Pons (tissue), 1 donor: Measurements from ENCODE around the gene SHB.

ENCODE experiments used
- DNase-seq: peaks from one replicate; pipeline ENCODE4 v3.0.0-alpha.2; 2016; ENCODE audit warnings: low spot score

SHB gene

DNA sequence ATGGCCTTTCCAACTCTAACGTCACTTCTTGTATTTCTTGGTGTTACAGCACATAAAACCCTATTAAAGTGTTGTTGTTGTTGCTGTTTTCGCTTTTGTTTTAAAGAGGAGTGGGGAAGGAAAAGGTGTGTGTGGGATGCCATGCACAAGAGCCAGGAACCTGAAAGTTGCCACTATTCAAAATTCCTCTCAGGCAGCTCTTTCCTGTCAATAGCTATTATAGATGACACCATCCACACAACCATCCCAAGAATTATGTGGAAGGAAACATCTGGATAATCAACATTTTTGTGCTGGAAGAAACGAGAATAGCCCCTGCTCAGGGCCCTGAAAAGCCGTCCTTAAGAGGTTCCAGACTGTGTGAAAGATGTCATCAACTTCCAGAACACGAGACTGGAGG is 79.3 kb downstream of the SHB start:
- no peak for DNase-seq

DNA sequence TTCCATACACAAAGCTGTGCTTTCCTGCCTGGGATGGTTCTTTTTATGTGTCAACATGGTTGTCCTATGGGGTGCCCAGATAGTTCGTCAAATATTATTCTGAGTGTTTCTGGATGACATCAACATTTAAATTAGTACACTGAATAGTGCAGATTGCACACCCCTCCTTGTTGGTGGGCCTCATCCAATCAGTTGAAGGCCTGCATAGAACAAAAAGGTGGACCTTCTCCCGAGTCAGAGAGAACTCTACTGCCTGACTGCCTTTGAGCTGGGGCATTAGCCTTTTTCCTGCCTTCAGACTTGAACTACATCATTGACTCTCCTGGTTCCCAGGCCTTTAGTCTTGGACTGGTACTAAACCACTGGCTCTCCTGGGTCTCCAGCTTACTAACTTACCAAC is 80.4 kb downstream of the SHB start:
- no peak for DNase-seq

DNA sequence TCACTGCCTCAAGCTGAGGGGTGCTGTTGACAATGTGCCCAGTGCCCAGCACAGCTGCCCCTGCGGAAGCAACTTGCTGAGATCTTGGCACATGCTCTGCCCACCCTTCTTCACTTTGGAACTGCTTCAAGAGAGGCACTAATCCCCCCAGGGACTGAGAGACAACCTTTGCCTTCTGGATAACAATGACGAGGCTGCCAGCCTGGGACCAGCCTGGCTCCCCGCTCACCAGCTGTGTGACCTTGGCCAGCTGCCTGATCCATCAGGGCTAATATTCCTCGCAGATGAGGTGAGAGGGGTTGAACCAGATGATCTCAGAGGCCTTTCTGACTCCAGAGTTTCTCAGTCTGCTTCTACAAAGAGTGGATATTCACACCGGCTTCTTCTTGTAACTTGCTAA is 81.0 kb downstream of the SHB start:
- no peak for DNase-seq

DNA sequence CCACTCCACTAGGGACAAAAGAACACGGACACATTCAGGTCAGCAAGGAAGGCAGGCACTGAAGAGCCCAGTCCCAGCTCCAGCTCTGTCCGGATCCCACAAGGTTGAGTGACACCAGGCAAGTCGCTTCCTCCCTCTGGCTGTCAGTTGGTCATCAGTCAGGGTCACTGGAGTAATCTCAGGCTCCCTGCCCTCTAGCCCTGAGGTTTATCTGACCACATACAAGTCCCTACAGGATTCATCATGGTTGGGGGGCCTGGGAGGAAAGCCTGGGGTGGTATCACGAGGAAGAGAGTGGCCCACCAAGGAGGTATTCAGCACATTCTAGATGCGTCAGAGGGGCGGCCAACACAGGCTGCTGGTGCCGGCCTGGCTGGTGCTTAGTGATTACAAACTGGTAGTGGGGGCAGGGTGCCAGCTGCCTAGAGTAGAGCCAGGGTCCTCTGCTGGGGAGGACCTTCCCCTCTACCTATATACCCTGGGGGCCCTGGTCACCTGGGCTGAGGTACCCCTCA is 81.5 kb downstream of the SHB start:
- DNase-seq = no peak

DNA sequence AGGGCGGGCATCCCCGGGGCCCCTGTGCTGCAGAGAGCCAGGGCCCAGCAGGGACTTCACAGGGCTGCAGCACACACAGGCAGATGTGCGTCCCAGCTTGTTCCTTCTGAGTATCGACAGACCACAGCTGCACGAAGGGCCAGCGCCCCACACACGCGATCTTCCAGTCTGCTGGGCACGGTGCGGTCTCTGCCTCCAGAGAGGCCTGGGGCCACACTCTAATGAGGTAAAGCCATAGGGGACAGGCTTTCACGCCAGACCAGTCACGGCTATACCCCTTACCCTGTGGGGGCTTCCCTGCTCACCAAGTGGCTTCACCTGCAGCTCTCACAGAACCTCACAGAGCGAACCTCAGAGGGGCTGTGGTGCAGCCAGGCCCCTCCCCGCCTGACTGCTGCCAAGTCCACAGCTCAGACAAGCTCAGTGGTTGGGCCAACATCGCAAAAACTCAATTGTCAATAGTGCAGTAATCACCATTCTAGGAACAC is 82.2 kb downstream of the SHB start:
- no peak for DNase-seq

DNA sequence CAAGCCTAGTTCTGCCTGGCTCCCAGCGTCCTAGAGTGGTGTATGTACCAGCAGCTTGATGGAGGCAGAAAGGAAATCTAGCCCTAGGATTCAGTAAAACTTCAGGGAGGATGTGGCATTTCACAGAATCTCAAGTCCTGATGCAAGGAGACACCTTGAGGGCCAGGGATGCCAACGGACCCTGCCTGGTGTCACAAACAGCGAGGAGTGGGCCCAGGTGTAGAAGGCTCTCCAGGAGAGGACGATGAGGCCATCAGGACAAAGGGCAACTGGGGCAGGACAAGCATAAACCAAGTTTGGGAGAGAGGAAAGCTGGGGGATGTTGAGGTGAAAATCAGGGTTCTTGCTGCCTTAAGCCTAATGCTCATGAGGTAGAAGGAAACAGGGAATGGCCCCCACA is 83.0 kb downstream of the SHB start:
- no peak for DNase-seq

DNA sequence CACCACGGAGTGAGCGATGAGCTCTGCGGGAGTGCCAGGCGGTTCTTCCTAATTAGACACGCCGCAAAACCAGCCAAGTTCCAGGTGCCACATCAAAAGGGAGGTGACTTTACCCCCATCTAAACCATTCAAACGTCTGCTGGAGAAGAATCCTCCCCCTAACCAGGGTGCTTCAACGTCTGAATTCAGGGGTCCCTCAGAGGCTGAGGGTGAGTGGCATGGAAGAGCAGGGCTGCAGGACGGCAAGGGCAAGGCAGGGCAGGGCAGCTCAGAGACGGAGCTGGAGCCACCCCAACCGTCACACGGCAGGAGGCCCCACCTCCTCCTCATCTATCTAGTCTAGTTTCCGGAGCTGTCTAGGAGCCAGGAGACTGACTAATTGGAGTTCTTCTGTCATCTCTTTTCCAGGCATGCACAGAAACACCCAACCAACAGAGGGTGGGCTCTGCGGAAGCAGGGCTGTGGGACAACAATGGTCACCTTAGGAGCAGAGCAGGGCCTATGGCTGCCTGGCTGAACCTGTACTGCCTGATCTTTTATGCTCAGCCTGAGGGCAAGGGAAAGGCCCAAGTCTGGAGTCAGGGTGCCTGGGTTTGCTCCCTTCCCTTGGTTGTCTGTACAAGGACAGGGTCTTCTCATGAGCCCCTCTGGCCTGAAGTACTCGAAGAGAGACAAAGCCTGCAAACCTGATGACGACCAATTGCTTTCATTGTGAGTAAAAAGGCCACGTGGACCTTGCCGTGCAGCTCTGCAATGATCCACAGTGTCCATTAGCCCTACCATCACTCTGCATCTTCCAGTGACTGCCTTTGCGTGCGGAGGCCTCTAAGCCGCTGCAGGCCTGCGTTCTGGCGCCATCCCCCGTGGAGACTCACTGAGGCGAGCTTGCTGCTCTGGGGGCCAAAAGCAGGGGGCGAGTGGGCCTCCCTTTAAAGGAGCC is 84.1 kb downstream of the SHB start:
- DNase-seq = no peak

DNA sequence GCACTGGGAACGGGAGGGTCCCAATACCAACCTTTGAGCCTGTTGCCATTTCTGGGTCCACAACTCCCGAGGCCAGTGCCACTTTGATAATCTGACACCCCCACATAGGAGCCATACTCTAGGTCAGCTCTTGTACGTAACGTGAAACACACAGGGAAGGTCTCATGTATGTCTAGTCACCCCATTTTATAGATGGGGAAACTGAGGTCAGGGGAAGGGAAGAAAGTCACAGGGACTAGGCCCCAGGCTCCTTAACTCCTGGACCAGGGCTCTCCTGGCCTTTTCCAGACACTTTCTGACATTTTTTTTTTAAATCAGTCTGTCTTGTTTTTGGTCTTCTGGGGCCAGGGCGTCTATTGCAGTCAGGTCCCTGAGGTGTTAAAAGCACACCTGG is 84.8 kb downstream of the SHB start:
- DNase-seq = no peak

DNA sequence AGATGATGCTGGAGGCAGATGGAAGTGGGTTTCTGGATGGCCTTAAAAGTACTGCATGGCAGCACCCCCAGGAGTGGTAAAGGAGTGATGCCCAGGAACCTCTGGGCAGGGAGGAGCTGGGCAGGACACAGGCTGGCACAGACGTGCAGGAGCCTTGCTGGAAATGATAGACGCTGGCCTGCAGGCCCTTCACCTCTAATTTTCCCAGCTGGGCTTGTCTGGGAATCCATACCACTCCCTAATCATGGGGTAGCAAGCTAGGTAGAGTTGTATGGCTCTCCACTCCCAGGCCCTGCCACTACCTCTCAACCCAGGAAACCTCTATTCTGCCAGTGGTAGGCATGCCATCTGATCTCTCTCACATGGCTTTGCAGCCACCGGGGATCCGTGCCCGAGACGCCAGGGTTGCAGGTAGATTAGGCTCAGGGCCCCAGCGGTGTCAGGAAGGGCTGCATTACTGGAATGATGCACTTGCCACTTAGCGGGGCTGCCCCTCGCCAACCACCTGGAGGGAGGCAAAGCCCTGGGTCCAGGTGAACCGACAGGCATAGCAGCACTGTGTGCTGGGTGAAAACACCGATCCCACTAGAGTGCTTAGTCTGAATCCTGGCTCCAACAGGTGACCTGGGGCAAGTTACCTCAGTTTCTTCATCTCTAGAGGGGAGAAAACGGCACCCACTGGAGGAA is 85.5 kb downstream of the SHB start:
- no peak for DNase-seq

DNA sequence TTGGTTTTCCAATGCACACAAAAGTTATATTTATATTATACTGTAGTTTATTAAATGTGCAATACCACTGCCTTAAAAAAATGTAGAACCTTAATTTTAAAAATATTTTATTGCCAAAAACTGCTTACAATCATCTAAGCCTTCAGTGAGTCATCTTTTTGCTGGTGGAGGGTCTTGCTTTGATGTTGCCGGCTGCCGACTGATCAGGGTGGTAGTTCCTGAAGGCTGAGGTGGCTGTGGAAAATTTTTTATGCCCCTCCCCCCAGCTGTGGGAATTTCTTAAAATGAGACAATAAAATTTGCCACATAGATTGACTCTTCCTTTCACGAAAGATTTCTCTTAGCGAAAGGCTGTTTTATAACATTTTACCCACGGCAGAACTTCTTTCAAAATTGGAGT is 89.2 kb downstream of the SHB start:
- DNase-seq = no peak

DNA sequence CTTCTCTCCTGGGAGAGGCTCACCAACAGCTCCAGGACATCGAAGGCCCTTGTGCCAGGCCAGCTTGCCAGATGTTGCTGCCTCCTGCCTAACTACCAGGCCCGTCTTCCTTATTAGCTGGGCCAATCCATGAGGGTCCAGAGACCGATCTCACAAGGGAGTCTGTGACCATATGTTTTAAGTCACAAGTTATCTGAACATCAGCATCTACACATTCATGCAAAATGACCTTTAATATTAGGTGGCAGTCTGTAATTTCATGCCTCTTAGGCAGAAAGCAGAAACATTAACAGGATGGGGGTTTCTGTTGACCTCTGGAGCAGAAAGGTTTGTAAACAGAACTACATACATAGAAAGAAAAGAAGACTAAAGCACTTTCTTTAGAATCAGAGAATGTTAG is 90.0 kb downstream of the SHB start:
- DNase-seq = no peak

DNA sequence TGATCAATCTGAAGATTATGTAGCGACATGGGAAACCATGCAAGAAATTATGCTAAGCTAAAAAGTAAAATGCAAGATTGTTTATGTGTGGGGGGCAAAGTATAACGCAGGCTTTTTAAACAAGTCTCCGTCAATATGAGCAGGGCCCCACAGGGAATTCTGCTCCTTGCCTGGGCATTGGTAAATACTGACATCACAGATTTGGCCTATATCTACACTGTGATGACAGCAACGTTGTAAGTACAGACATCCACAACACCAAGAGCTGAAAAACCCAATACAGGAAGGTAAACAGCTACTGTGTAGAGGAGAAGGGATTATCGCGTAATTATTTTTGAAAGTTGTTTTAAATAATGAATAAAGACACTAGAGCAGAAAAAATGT is 90.6 kb downstream of the SHB start:
- no peak for DNase-seq

DNA sequence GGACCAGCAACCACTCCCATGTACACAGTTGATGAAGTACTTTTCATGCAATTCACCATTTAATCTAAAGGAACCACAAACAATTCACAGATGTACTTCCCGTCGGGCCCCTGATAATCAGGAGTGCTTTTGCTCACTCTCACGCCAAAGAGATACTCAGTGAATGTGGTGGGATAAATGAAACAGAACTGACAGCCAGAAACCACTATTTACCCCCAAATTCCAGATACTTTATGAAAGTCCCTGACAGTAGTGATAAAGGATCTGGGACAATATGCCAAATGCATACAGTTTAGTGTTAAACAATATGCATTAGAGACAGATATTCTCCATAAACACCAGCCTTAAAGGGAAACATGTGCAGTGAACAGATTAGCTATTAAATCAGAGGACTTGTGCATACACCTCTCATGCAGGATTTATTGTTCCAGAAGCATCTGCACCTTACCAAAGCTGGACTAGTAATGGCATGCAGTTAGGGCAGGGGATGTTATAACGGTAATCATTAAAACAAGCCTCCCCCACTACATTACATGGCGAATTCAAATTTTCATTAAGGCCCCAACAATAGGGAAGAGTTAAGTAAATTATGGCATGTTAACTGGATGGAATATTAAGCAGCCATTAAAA is 91.1 kb downstream of the SHB start:
- DNase-seq = no peak

DNA sequence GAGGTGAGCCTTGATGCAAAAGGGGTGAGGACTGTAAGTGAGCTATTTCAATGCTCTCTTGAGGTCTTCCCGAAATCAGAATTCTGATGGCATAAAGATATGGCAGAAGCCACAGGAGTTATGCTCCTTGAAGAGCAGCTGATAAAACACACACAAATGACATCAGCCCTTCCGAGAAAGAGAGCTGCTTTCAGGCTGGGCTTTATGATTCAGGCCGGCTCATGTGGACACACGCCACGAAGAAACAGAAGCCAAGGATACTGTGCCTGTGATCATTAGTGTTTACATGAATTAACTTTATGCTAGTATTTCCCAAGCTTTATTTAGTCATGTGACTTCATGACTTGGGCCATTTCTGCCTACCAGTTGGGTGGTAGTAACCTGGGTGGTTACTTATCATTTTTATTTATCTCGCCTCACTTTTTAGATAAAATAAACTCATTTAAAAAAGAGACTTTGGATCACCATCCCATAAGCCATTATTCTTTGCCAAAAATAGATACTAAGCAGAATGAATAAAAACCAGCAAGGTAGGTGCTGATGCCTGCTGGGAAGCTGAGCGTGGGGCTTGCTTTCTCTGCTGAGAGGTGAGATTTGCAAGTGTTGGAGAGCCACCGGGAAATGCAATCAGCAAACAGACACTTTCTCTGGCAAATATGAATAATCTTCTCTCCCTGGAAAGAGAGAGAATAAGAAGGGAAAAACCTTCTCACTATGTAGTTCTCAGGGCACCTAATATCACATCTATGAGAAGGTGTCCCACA is 92.1 kb downstream of the SHB start:
- DNase-seq = no peak

DNA sequence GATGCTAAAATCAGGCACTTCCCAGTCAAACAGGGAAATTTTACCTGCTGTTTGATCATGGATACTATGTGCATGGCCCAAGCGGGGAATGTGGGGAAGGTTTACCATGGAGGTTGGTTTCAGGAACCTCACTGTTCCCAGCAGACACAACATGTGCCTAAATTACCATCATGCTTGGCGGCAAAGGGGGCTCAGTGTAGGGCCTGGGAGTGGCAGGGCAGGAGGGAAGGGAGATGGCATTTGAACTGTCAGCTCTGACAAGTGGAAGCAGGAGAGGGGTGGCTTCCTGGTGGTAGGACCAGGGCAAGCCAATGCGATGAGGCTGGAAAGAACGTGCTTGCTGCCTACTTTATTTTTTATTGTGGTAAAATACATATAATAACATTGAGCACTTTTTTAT is 93.4 kb downstream of the SHB start:
- DNase-seq = no peak

DNA sequence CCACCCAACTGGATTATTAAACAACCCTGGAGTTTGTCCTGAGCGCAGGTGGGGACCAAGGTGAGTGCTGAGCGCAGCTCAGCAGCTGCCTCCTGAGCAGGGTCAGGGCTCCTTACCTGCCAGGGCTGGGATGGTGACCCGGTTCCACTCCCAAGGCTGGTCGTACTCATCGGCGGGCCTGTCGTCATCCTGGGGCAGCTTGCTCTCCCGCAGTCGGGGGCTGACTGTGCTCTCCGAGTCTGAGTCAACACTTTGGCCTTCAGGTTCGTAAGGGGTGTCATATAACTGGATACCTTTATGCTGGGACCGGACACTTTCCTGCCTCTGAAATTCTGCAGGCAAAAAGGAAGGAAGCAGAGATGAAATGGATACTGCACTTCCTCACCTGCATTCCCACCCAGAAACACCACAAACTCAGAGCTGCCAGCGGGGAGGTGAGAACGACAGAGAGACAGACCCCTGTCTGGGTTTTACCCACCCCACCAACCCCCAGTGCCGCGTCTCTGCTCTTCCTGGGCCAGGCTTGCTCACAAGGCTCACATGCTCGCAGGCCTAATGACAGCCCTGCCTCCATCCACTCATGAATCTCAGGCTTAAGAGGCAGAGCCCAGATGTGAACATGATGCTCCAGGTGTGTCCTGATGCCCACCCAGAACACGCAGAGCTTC is 94.4 kb downstream of the SHB start:
- DNase-seq = no peak

DNA sequence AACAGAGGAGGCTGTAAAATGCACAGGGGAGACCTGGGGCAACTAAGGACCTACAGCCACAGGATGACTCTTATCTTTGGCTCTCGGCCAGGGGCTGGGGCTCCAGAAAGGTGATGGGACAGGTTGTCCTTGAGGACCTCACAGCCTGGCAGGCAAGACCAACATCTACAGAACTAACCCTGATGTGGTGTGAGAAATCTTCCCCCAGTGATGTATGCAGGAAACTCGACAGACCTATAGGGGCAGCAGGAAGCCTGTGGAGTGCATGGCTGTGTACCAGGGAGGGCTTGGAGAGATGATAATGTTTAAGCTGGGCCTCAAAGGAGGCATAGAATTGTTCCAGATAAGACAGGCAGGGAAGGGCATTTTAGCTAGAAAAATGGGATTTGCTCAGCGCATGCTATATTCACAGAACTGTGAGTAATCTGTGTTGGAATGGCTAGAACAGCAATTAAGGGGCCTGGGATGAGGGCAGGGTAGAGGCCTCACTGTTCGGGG is 96.6 kb downstream of the SHB start:
- DNase-seq = no peak

DNA sequence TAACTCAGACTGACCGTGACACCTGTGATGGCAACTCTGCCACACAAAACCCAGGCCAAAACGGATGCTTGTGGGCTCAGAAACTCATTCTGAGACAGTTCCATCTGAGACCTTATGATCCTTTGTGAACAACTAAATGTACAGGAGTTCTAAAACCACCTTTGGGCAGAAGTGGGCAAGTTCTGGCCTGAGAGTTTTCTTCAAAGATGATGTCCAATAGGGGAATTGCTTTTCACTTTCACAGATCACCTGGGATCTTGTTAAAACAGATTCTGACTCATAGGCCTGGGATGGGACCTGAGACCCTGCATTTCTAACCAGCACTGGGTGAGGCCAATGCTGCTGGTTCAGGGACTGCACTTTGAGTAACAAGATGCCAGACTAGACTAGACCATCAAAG is 97.3 kb downstream of the SHB start:
- DNase-seq = no peak

DNA sequence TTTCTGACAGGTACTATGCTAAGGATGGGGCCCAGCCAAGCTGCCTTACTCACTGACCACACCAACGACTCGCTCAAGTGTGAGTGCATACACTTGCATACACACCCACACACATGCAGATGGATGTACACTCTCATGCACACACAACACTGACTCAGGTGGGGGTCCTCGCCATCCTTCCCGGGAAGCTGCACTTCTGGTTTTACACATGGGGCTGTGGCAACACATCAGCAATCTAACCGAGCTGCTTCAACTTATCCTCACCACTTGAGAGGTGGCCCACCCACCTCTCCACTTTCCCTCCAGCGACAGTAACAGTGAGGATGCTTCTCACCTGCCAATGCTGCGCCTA is 97.9 kb downstream of the SHB start:
- DNase-seq = no peak

DNA sequence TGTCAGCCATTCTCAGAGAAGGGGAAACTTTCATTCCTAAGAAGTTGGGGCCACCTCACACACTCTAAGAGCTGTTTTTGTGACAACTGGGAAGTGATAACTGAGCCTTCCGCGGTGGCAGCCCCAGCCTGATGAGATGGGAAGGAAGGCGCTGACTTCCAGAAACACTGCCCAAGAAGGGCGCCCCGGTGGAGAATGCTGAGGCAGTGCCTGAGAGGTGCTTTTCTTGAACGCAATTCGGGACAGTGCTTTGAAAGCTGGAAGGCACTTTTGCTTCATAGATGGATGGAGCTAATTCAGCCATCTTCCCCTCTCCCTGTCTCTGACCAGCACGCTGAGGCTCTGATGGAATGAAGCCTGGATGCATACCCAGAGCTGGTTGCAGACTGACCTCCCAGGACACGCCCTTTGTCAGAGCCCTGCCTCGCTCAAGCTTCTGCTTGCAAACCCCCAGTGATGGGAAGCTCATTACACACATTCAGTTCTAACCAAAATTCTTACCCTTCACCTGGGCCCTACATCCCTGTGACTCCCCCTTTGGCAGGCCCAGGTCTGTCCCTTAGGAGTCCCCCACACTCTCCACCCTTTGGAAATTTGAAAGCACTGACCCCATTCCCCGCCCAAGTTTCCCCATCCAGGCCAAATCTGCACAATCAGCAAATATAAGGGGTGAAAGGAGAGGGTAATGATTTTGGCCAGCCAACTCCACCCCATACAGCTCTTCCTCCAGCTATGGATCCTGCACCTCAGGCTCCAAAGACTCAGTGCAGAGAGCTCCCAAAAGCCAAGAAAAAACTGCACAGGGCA is 98.5 kb downstream of the SHB start:
- no peak for DNase-seq
